Astrocyte of the spinal cord (primary cell): ENCODE results near the gene PYGO2.

ENCODE experiments used
- DNase-seq: peaks from one replicate; pipeline ENCODE4 v3.0.0; 2011; ENCODE audit warnings: low read depth, low spot score
- H3K4me3 ChIP-seq: 2 replicates; pipeline ENCODE4 v1.5.1; 2011; ENCODE audit warnings: low read depth, mild to moderate bottlenecking, low read length, moderate library complexity
- in situ Hi-C: cut with HindIII; loops from 2 replicates; pipeline ENCODE4 v1.10.0; 2017; ENCODE audit warnings: low sequenced_read_pairs
- TF ChIP-seq, protein P1 (sequence below): IDR thresholded peaks from 2 replicates; pipeline ENCODE4 v1.5.1; 2012; ENCODE audit warnings: low read depth, mild to moderate bottlenecking, low read length, inconsistent platforms

Gene PYGO2

DNA sequence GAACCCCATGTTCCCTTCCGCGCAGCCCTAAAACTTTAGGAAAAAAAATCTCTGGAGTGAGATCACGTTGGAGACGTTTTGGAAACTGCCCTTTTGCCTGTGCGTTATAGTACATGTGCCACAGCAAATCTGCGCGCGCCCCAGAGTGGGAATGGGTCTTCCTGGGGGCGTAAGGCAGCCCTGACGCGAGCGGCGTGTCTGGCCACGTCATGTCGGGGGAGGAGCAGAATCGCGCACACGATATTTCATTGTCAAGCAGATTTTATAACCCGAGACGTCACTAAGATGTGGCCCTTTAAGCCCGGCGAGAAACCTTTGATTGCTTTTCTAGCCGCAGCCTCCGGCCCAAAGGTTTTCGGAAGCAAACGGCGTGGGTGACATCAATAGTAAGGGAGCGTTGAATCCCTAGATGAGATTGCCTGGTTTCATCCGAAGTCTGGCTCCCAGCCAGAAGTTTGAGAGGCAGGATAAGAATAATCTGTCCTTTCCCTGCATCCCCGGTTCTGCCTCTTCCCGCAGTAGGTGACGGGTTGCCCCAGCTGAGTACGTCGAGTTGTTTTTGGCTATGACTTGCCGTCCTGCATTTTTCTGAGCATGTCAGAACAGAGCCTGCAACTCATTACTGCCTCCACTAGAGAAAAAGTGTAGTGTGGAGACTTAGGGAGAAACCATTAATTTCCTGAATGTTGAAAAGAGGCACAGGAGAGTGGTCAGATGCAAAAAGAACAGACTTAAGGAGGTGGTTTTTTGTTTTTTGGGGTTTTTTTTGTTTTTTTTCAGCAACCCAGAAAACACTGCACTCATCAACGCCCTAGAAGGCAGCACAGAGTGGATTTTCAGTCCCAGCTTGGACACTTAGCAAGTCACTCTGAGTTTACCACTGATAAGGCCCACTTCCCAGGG lies 24.2 kb downstream of the PYGO2 start:
- TF ChIP-seq, protein P1, sequence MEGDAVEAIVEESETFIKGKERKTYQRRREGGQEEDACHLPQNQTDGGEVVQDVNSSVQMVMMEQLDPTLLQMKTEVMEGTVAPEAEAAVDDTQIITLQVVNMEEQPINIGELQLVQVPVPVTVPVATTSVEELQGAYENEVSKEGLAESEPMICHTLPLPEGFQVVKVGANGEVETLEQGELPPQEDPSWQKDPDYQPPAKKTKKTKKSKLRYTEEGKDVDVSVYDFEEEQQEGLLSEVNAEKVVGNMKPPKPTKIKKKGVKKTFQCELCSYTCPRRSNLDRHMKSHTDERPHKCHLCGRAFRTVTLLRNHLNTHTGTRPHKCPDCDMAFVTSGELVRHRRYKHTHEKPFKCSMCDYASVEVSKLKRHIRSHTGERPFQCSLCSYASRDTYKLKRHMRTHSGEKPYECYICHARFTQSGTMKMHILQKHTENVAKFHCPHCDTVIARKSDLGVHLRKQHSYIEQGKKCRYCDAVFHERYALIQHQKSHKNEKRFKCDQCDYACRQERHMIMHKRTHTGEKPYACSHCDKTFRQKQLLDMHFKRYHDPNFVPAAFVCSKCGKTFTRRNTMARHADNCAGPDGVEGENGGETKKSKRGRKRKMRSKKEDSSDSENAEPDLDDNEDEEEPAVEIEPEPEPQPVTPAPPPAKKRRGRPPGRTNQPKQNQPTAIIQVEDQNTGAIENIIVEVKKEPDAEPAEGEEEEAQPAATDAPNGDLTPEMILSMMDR, result peak; percentile 7
- in situ Hi-C loops, result no loop called here
- peak overlapping the region; percentile 65 for H3K4me3 ChIP-seq
- peak; percentile 97 for DNase-seq

DNA sequence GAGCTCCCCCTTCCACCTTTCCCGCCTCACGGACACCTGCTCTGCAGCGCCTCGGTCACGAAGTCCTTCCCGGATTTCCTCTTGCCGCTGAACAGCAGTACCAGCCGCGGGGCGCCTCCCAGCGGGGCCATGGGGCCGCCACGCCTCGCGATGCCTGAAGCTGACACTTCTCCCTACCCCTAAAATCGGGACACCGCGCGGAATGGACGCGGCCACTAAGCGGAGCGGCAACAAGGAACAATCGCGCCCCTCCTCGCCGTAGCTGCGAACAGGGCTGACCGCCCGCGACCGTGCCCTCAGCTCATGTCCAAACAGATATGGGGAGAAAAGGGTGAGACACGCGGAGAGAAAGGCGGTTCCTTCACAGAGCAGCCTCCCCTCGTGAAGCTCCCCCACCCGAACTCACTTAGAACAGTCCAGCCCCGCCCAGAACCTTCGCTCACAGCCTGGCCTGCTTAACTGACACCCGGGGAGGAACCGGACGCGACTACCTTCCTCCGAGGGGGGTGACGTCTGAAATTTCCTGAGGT lies 25.0 kb downstream of the PYGO2 start, which contains the start of gene PMVK:
Gene PMVK (minus strand): TSS at position 165 of the 530 bp plus-strand sequence. CDS start 34 bp downstream, at position 131.
- in situ Hi-C loops, result no loop called here
- peak within 1 kb of the TSS; percentile 65 for H3K4me3 ChIP-seq
- DNase-seq, result peak; percentile 98
- TF ChIP-seq, protein P1, result peak; percentile 27

DNA sequence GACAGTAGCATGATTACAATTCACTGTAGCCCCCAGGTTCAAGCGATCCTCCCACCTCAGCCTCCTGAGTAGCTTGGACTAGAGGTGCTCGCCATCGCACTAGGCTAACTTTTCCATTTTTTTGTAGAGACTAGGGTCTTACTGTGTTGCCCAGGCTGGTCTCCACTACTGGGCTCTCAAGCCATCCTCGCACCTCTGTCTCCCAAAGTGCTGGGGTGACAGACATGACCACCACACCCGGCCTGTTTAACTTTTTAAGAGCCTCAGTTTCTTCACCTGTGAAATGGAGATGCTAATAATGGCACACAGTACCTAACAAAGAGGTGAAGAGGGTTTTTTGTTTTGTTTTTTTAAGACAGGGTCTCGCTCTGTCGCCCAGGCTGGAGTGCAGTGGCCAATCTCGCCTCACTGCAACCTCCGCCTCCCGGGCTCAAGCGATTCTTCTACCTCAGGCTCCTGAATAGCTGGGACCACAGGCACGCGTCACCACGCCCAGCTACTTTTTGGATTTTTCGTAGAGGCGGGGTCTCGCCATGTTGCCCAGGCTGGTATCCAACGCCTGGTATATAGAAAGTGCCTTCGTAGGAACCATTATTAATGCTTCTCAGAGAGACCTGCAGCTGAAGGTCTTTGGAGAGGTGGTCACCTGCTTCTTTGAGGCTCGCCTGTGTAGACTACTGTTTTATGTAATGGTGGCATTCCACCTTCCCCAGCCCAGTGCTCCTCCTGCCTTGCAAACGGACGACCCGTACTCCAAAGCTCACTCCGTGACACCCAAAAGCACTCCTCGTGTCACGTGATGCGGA lies 25.6 kb downstream of the PYGO2 start:
- H3K4me3 ChIP-seq, result peak overlapping the region; percentile 65
- DNase-seq, result no peak
- in situ Hi-C loops, result no loop called here
- TF ChIP-seq, protein P1, result no peak

DNA sequence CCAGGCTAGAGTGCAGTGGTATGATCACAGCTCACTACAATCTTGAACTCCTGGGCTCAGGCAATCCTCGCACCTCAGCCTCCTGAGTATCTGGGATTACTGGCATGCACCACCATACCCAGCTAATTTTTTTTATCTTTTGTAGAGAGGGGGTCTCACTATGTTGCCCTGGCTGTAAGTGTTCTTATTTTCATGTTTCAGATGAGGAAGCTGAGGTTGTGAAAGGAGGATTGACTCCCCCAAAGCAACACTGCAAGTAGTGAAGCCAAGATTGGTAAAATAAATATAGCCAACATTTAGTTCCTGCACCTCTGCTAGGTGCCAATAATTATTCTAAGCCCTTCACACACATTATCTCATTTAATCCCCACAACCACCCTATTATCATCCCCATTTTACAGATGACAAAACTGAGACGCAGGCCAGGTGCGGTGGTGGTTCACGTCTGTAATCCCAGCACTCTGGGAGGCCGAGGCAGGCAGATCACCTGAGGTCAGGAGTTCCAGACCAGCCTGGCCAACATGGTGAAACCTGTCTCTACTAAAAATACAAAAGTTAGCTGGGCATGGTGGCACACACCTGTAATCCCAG lies 27.1 kb downstream of the PYGO2 start:
- no peak overlapping the region for H3K4me3 ChIP-seq
- no peak for DNase-seq
- TF ChIP-seq, protein P1, result no peak
- in situ Hi-C loops, result no loop called here

DNA sequence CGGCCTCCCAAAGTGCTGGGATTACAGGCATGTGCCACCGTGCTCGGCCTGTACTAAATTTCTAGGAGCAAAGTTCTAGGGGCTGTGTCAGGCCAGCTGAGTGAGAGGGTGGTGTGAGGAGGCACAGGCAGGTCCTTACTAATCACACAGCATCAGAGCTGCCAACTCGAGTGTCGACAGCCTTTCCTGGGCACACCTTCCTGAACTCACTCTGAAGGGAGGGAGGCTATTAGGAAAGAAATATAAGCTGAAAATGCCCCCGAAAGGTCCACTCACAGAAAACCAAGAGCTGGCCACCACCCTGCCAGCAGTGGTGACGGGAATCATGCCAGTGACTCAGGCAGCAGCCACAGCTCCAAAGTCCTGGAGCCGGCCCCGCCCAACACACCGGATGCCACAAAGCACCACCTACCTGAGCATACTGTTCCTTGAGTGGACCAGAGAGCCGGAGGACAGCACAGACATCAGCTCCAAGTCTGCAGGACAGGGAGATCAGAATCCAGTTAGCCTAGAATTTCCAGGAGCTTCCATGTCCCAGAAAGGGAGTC lies 29.6 kb downstream of the PYGO2 start:
- TF ChIP-seq, protein P1, result no peak
- H3K4me3 ChIP-seq, result no peak overlapping the region
- in situ Hi-C loops, result no loop called here
- DNase-seq, result no peak

DNA sequence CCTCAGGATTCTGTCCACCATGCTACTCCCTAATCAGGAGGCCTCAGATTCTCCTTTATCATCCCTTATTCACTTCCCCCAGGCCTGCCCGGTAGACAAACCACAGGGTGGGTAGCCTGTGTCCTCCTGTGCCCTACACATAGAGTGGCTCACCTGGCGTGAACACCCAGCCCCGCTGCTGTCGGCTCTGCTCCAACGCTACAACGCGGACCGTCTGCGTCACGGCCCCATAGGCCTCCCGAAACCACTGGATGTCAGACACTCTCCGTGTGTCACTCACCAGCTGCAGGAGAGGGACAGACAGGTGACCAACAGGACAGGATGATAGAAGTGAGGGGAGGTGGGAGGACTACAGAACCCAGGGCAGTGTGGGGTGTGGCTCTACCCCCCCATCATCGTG lies 35.4 kb downstream of the PYGO2 start:
- in situ Hi-C loops, result no loop called here
- no peak overlapping the region for H3K4me3 ChIP-seq
- no peak for DNase-seq
- TF ChIP-seq, protein P1, result no peak
